ENCODE data around the gene C10orf67.

- no peak for TF ChIP-seq CTCF (IDR thresholded peaks at IDR 0.05)
- TF ChIP-seq POLR2A (IDR thresholded peaks at IDR 0.05), result no peak
Observed at GRCh38 chr10:23217471-23217870, 127.1 kb downstream of the C10orf67 start.

Measured in uterus (tissue), 2 donors.